ENCODE results near the gene NGDN.

Gene NGDN

DNA sequence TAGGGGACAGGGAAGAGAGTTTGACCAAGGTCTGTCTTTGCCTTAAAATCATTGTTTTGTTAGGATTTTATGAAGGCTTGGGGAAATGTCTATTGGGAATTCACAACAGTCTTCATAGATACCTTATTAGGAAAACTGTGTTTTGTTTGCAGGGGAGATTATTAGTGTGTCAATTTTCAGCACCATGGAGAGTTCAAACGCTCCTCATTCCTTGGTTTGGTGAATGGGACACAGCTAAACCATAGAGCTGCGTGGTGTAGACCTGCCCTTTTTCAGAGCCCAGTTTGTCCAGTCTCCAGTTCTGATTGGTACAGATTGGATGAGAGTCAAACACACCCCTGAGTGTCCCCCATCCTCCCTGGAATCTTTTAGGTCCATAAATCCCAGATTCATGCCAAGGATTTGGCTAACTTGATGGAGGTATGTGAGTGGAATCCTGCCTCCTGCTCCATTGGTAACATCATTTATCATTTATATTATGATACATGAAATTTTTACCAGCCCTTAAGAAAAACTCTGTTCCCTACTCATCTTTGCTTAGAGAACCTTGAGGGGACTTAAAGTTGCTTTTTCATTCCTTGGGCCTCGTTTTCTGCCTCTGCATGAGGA, 12.0 kb downstream of the NGDN start:
- no peak overlapping the region for H3K4me3 Mint-ChIP-seq
- peaks cover 19% of the 10 kb centered on the region for H3K4me1 Mint-ChIP-seq
- H3K9me3 Mint-ChIP-seq: no peaks in the 10 kb centered on the region
- no peak for ATAC-seq
- H3K27me3 Mint-ChIP-seq: no peaks in the 10 kb centered on the region
- no peak overlapping the region for H3K27ac Mint-ChIP-seq
- peaks cover 58% of the 10 kb centered on the region for H3K36me3 Mint-ChIP-seq

DNA sequence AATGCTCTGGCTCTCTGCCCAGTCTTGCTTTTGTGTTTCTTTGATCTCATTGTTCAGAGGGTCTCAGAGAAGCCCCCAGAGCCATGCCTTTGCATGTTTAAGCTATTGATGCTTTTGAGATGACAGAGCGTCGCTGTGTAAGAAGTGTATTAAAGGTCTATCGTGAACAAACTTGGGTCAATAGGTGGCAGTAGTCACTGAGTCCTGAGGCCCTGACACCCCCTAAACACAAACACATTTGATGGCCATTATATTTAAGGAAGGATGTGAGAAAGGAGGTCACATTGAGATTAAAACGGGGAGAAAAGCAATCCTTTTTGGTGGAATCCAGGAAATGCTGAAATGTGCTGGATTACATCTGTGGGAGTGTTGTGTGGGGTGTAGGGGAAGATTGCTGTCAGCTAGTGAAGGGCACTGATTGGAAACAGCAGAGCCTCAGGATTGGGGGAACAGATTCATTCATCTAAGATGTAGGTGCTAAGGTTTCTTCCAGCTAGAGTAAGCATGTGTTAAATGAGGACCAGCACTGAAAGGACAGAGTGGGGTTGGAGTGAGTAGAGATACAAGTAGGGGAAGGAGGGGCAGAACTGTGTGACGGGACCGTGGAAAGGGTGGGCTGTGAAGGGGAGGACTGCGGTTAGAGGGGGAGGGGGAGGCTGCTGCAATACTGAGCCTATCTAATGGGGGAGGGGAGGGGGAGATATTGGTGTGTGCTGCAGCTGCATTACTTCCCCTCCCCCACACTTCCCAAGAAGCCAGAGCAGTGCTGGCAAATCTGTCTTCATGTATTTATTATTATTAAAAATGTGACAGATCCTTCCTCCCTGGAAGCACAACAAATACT, 12.7 kb downstream of the NGDN start:
- ATAC-seq: no peak
- H3K4me3 Mint-ChIP-seq: no peak overlapping the region
- H3K36me3 Mint-ChIP-seq: peaks cover 58% of the 10 kb centered on the region
- no peaks in the 10 kb centered on the region for H3K9me3 Mint-ChIP-seq
- no peaks in the 10 kb centered on the region for H3K27me3 Mint-ChIP-seq
- H3K4me1 Mint-ChIP-seq: peaks cover 25% of the 10 kb centered on the region
- no peak overlapping the region for H3K27ac Mint-ChIP-seq

DNA sequence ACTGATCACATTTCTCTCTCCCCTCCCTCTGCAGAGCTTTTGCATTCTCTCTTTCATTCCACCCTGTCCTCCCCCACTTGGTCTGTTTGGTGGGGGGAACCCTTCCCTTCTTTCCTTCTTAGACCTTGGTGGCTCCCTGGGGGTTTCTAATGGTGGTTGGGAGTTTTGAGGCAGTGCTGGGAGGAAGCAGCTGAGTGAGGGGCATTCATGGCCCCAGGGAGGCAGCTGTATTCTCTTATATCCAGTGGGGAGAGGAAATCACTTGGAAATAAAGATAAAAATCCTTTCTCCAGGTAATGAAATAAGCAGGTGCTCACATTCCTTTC, 13.3 kb downstream of the NGDN start:
- Mint-ChIP-seq H3K4me1 (peaks cover 25% of the 10 kb centered on the region), H3K9me3 (no peaks in the 10 kb centered on the region), H3K27ac (no peak overlapping the region), H3K27me3 (no peaks in the 10 kb centered on the region), H3K36me3 (peaks cover 57% of the 10 kb centered on the region), H3K4me3 (no peak overlapping the region)
- ATAC-seq: no peak

DNA sequence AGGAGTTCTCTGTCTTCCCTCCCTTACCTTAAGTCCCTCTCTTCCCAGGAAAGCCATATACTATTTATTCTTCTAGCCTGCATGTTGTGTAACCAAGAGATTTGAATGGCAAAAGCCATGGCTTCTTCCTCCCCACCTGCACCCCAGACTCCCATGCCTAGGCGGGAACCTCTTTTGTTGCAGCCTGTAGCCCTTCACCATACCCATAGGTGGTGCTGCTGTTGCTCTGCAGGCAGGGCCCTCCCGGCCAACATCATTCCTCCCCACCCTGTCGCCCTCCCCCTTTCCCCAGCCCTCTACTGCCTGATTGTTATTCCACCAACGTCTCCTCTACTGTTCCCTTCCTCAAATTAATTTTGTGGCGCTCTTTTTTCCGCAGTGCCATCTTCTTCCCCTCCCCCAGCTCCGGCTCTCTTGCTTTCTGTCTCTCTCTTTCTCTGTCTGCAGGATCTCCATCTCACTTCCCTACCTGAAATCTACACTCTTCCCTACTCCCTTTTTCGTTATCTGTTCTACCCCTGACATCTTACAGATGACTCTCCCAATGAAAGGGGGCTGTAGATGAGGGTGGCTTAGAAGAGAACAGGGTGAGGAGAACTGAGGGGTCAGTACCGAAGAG, 13.8 kb downstream of the NGDN start:
- no peak overlapping the region for H3K27ac Mint-ChIP-seq
- peaks cover 52% of the 10 kb centered on the region for H3K36me3 Mint-ChIP-seq
- no peak for ATAC-seq
- H3K9me3 Mint-ChIP-seq: no peaks in the 10 kb centered on the region
- H3K4me3 Mint-ChIP-seq: no peak overlapping the region
- H3K4me1 Mint-ChIP-seq: peaks cover 25% of the 10 kb centered on the region
- H3K27me3 Mint-ChIP-seq: no peaks in the 10 kb centered on the region

- H3K4me3 Mint-ChIP-seq: no peak overlapping the region
- no peak for ATAC-seq
- peaks cover 55% of the 10 kb centered on the region for H3K36me3 Mint-ChIP-seq
Observed at GRCh38 chr14:23485326-23485725, 15.8 kb downstream of the NGDN start.

GRCh38 chr14:23486036-23486435, 16.5 kb downstream of the NGDN start:
- H3K4me3 Mint-ChIP-seq: no peak overlapping the region
- H3K36me3 Mint-ChIP-seq: peaks cover 54% of the 10 kb centered on the region
- no peaks in the 10 kb centered on the region for H3K27me3 Mint-ChIP-seq
- no peak for ATAC-seq
- peaks cover 25% of the 10 kb centered on the region for H3K4me1 Mint-ChIP-seq
- no peak overlapping the region for H3K27ac Mint-ChIP-seq
- H3K9me3 Mint-ChIP-seq: no peaks in the 10 kb centered on the region

More at GRCh38 chr14:23485326-23485725, 15.8 kb downstream of the NGDN start:
- H3K9me3 Mint-ChIP-seq: no peaks in the 10 kb centered on the region
- H3K27ac Mint-ChIP-seq: no peak overlapping the region
- peaks cover 25% of the 10 kb centered on the region for H3K4me1 Mint-ChIP-seq
- no peaks in the 10 kb centered on the region for H3K27me3 Mint-ChIP-seq

- peaks cover 20% of the 10 kb centered on the region for H3K4me1 Mint-ChIP-seq
Observed at GRCh38 chr14:23487216-23487615, 17.7 kb downstream of the NGDN start.

GRCh38 chr14:23492618-23493272, 23.2 kb downstream of the NGDN start:
- H3K4me1 Mint-ChIP-seq: no peaks in the 10 kb centered on the region
- no peak overlapping the region for H3K4me3 Mint-ChIP-seq
- H3K27me3 Mint-ChIP-seq: no peaks in the 10 kb centered on the region
- ATAC-seq: no peak
- peaks cover 13% of the 10 kb centered on the region for H3K36me3 Mint-ChIP-seq
- no peaks in the 10 kb centered on the region for H3K9me3 Mint-ChIP-seq
- no peak overlapping the region for H3K27ac Mint-ChIP-seq

More at GRCh38 chr14:23487216-23487615, 17.7 kb downstream of the NGDN start:
- H3K27ac Mint-ChIP-seq: no peak overlapping the region
- H3K4me3 Mint-ChIP-seq: no peak overlapping the region
- no peak for ATAC-seq
- no peaks in the 10 kb centered on the region for H3K27me3 Mint-ChIP-seq
- H3K36me3 Mint-ChIP-seq: peaks cover 45% of the 10 kb centered on the region
- H3K9me3 Mint-ChIP-seq: no peaks in the 10 kb centered on the region

DNA sequence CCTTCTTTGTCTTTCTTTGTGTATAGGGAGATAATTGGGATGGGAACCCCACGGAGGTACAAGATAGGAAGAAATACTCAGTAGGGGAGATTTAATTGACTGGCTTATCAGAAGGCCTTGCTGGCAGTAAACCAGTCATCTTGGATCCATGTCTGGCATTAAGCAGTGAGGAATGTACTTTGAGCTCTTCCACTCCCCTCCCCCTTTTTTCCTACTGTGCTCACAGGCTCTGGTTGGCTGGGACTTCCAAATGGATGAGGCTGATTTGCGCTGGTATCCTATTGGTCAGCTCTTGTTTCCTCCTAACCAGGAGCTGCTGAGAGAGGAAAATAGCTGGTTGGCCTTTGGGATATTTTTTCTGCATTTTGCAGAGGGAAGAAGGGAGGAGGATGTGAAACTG, 24.7 kb downstream of the NGDN start:
- no peak for ATAC-seq
- no peak overlapping the region for H3K4me3 Mint-ChIP-seq
- H3K36me3 Mint-ChIP-seq: peaks cover 7% of the 10 kb centered on the region
- no peaks in the 10 kb centered on the region for H3K4me1 Mint-ChIP-seq
- no peaks in the 10 kb centered on the region for H3K27me3 Mint-ChIP-seq
- H3K27ac Mint-ChIP-seq: no peak overlapping the region
- H3K9me3 Mint-ChIP-seq: no peaks in the 10 kb centered on the region

GRCh38 chr14:23512156-23512555, 42.7 kb downstream of the NGDN start:
- Mint-ChIP-seq H3K9me3 (no peaks in the 10 kb centered on the region), H3K4me1 (peaks cover 6% of the 10 kb centered on the region), H3K27me3 (no peaks in the 10 kb centered on the region), H3K4me3 (peak overlapping the region; percentile 40), H3K36me3 (peaks cover 32% of the 10 kb centered on the region), H3K27ac (no peak overlapping the region)
- no peak for ATAC-seq

GRCh38 chr14:23513005-23513817, 43.7 kb downstream of the NGDN start:
- peaks cover 28% of the 10 kb centered on the region for H3K36me3 Mint-ChIP-seq
- no peak for ATAC-seq
- H3K4me3 Mint-ChIP-seq: no peak overlapping the region
- H3K27ac Mint-ChIP-seq: no peak overlapping the region
- H3K4me1 Mint-ChIP-seq: peaks cover 6% of the 10 kb centered on the region
- no peaks in the 10 kb centered on the region for H3K9me3 Mint-ChIP-seq
- H3K27me3 Mint-ChIP-seq: no peaks in the 10 kb centered on the region

DNA sequence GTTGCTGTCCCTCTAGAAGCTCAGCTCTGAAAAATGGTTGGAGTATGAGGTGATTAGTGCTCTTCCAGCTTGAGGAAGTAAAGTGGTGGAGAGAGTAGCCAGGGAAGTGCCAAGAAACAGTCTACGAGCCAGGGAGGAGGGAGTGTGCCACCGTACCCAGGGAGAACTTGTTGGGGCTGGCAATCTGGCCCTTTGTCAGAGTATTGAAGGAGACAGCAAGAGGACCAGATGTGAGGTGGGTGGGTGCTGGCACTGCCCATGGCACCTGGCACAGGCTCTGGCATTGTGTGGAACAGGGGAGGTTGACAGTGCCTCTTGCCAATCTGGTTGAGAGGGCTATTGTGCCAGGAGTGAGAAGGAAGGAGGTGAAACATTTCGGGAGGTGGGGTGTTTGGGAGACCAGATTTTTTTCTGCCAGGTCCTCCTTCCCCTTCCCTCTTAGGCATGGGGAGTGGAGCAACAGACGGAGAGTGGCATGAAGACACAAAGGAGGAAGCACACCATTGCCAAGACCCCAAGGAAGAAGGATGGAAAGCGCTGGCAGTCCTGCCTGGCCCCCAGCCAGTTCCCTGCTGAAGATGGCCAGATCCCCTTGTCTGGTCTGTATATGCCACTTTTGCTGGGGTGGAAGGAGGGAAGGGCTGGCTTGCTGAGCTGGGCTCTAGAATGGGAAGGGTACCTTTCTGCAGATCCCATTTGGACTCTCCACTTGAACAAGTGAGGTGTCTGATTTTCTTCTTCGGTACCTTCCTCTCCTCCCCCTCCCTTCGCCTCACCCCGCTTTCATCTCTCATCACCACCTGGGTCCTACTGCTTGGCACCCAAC, 44.5 kb downstream of the NGDN start:
- peaks cover 28% of the 10 kb centered on the region for H3K36me3 Mint-ChIP-seq
- ATAC-seq: no peak
- H3K27me3 Mint-ChIP-seq: no peaks in the 10 kb centered on the region
- H3K27ac Mint-ChIP-seq: no peak overlapping the region
- H3K9me3 Mint-ChIP-seq: no peaks in the 10 kb centered on the region
- peaks cover 6% of the 10 kb centered on the region for H3K4me1 Mint-ChIP-seq
- no peak overlapping the region for H3K4me3 Mint-ChIP-seq

GRCh38 chr14:23514644-23514957, 45.1 kb downstream of the NGDN start:
- H3K4me3 Mint-ChIP-seq: no peak overlapping the region
- H3K27me3 Mint-ChIP-seq: no peaks in the 10 kb centered on the region
- H3K36me3 Mint-ChIP-seq: peaks cover 25% of the 10 kb centered on the region
- no peak overlapping the region for H3K27ac Mint-ChIP-seq
- no peak for ATAC-seq
- H3K4me1 Mint-ChIP-seq: peaks cover 6% of the 10 kb centered on the region
- no peaks in the 10 kb centered on the region for H3K9me3 Mint-ChIP-seq

DNA sequence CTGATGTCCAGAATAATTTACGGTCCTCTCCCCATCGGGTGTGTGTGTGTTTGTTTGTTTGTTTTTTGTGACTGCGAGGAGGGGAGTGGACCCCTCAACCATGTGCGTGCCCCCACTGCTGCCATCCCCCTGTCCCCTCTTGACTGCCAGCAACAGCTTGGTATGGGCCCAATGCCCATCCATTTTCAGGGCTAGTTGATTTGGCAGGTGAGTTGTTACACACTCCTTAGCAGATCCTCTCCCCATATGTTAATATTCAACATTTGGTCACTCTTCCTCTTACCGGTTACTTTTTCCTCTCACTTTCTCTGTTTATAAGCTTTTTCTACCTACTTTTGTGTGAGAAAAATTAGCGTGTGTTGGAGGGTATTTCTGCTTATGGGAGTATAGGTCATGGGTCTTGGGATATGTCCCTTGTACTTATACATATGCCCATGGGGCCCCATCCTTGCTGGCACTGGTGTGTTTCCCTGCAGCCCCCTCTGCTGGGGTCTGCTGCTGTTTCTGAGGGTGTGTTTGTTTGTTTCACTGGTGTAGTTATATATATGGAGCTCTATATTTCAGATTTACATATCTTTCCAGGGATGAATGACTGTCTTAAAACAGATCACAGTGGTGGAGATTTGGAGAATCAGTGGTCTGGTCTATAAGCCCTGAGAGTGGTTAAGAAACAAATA, 48.3 kb downstream of the NGDN start:
- Mint-ChIP-seq H3K27ac (no peak overlapping the region), H3K36me3 (peaks cover 16% of the 10 kb centered on the region), H3K27me3 (no peaks in the 10 kb centered on the region), H3K9me3 (no peaks in the 10 kb centered on the region), H3K4me1 (no peaks in the 10 kb centered on the region), H3K4me3 (no peak overlapping the region)
- ATAC-seq: no peak
